Measurements from ENCODE around the gene SLFN12L.

DNA sequence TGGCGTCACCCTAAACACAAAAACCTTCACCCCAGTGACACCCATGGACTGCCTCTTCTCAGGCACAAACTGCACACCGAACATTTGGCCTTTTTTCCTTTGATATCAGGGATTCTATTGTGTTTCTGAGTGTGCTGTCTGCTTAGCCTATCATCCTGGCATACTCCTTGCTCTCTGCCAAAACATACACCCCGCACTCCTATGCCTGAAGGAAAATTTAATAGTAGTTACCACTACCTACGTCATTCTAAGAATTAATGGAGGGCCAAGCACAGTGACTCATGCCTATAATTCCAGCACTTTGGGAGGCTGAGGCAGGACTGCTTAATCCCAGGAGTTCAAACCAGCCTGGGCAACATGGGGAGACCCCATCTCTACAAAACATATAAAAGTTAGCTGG is 69.0 kb downstream of the SLFN12L start:
- TF ChIP-seq CTCF (IDR thresholded peaks at IDR 0.05) (no peak), FOSL2 (IDR thresholded peaks at IDR 0.05; ENCODE audit: borderline replicate concordance, low read depth) (no peak), EZH2phosphoT487 (IDR thresholded peaks at IDR 0.05; ENCODE audit: borderline replicate concordance, low read depth) (no peak), TAF1 (IDR thresholded peaks at IDR 0.05; ENCODE audit: borderline replicate concordance, low read depth, low read length) (no peak), GABPA (IDR thresholded peaks at IDR 0.05; ENCODE audit: low read depth) (no peak)
- TF ChIP-seq, protein P1, sequence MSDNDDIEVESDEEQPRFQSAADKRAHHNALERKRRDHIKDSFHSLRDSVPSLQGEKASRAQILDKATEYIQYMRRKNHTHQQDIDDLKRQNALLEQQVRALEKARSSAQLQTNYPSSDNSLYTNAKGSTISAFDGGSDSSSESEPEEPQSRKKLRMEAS (IDR thresholded peaks at IDR 0.05; ENCODE audit: low read depth), result no peak
